ENCODE results near the gene TNPO1. TPM values are rescaled to one million over a fixed set of nuclear protein-coding genes. Genes with fewer than 3 reads are reported as not detected.

TNPO1 gene
- total and polyA plus RNA-seq, 2 of the 13 experiments (the other 11 are each of a cell fraction or from before 2014, with no cell fraction given): 26.7 to 123 TPM

GRCh38 chr5:72883850-72884249, 67.4 kb downstream of the TNPO1 start (continued):
- no peak for TF ChIP-seq ZFP41 (CRISPR knock-in tag; IDR thresholded peaks at IDR 0.05; ENCODE audit: borderline replicate concordance)
- TF ChIP-seq ZNF547 (CRISPR knock-in tag; IDR thresholded peaks at IDR 0.05): no peak
- peak; percentile 40; the same call in 1 of the 2 replicates for TF ChIP-seq ZMYM4 (CRISPR knock-in tag; IDR thresholded peaks at IDR 0.05)
- TF ChIP-seq RFX5 (IDR thresholded peaks at IDR 0.05; ENCODE audit: low read depth, low read length): no peak
- TF ChIP-seq FOXK1 (CRISPR knock-in tag; IDR thresholded peaks at IDR 0.05; ENCODE audit: borderline replicate concordance, low read depth): no peak
- peak; percentile 84 for TF ChIP-seq ZBTB33 (CRISPR knock-in tag; IDR thresholded peaks at IDR 0.05)
- TF ChIP-seq MBD4 (IDR thresholded peaks at IDR 0.05; ENCODE audit: borderline replicate concordance, low read length): no peak
- 0 out of 2 replicates have a peak, but pooled peaks have one; percentile 33 for TF ChIP-seq POGZ (CRISPR knock-in tag; IDR thresholded peaks at IDR 0.05)
- TF ChIP-seq ZBTB49 (CRISPR knock-in tag; IDR thresholded peaks at IDR 0.05; ENCODE audit: borderline replicate concordance): no peak
- TF ChIP-seq PLSCR1 (CRISPR knock-in tag; IDR thresholded peaks at IDR 0.05; ENCODE audit: borderline replicate concordance): no peak
- no peak for TF ChIP-seq ZNF326 (CRISPR knock-in tag; IDR thresholded peaks at IDR 0.05; ENCODE audit: borderline replicate concordance)
- no peak for TF ChIP-seq MXD4 (CRISPR knock-in tag; IDR thresholded peaks at IDR 0.05)
- no peak for TF ChIP-seq BORCS8-MEF2B (CRISPR knock-in tag; IDR thresholded peaks at IDR 0.05)
- TF ChIP-seq PREB (CRISPR knock-in tag; IDR thresholded peaks at IDR 0.05): no peak
